PC-9 (cell line): Measurements from ENCODE around the gene MRPL40. TPM values are rescaled to one million over a fixed set of nuclear protein-coding genes. Genes with fewer than 3 reads are reported as not detected.

ENCODE experiments used
- BruUV-seq: library from RNA; stranded (reverse); fragments of 400-500 nt; replicated peaks from 2 replicates; lab custom pipeline; 2021; lab: Mats Ljungman, UMichigan
- CTCF ChIA-PET: fragments of 300-600 bp; sonication (Branson Sonifier 250); formaldehyde crosslinking; loops from one replicate; lab custom pipeline; 2022; ENCODE audit warnings: antibody characterized with exemption; lab: Charles Lee
- POLR2A ChIA-PET: fragments of 300-600 bp; sonication (Branson Sonifier 250); formaldehyde crosslinking; loops from one replicate; lab custom pipeline; 2022; ENCODE audit warnings: antibody characterized with exemption; ENCODE audit not compliant: unreplicated experiment; lab: Charles Lee
- DNase-seq, 2 experiments: peaks; one replicate each; pipeline versions ENCODE4 v3.0.0 to v3.0.0-alpha.2; 2015 to 2022; ENCODE audit warnings: mixed read lengths in 1 of 2
- H2AFZ ChIP-seq: fragments of 200-600 bp; sonication (generic); 2 replicates; pipeline ENCODE4 v1.8.1; 2017; ENCODE audit warnings: antibody characterized with exemption
- H3F3A ChIP-seq: fragments of 200-600 bp; sonication (generic); 2 replicates; pipeline ENCODE4 v1.8.1; 2017; ENCODE audit warnings: antibody characterized with exemption, mild to moderate bottlenecking, low read depth; ENCODE audit not compliant: insufficient read depth
- H3K27ac ChIP-seq: fragments of 200-600 bp; sonication (generic); 2 replicates; pipeline ENCODE4 v1.6.1; 2016; ENCODE audit warnings: mixed run types
- H3K27me3 ChIP-seq: fragments of 200-600 bp; sonication (generic); 2 replicates; pipeline ENCODE4 v1.6.1; 2016; ENCODE audit warnings: low read depth, mixed run types; ENCODE audit not compliant: insufficient read depth
- H3K36me3 ChIP-seq: fragments of 200-600 bp; sonication (generic); 2 replicates; pipeline ENCODE4 v1.6.1; 2016; ENCODE audit warnings: low read depth, mixed run types
- H3K4me1 ChIP-seq: fragments of 200-600 bp; sonication (generic); replicated peaks from 2 replicates; pipeline ENCODE4 v1.6.1; 2016; ENCODE audit warnings: mixed run types; ENCODE audit not compliant: insufficient read depth
- H3K4me2 ChIP-seq: fragments of 200-600 bp; sonication (generic); 2 replicates; pipeline ENCODE4 v1.6.1; 2017; ENCODE audit warnings: mixed run types
- H3K4me3 ChIP-seq: fragments of 200-600 bp; sonication (generic); 2 replicates; pipeline ENCODE4 v1.6.1; 2016; ENCODE audit warnings: mixed run types
- H3K79me2 ChIP-seq: fragments of 200-600 bp; sonication (generic); 2 replicates; pipeline ENCODE4 v1.6.1; 2017; ENCODE audit warnings: low read depth, mixed run types
- H3K9me2 ChIP-seq: fragments of 200-600 bp; sonication (generic); 2 replicates; pipeline ENCODE4 v1.8.1; 2017; ENCODE audit warnings: mild to moderate bottlenecking; ENCODE audit not compliant: insufficient read depth
- H3K9me3 ChIP-seq: fragments of 200-600 bp; sonication (generic); 2 replicates; pipeline ENCODE4 v1.8.1; 2016; ENCODE audit warnings: low read depth; ENCODE audit not compliant: insufficient read depth
- H4K20me1 ChIP-seq: fragments of 200-600 bp; sonication (generic); 2 replicates; pipeline ENCODE4 v1.8.1; 2017; ENCODE audit not compliant: insufficient read depth
- EZH2 ChIP-seq: fragments of 200-600 bp; sonication (generic); IDR thresholded peaks from 2 replicates; pipeline ENCODE4 v1.8.0; 2017; ENCODE audit warnings: antibody characterized with exemption, low read depth
- intact Hi-C: fragments of 100-400 bp; cut with micrococcal nuclease; formaldehyde crosslinking; loops from one replicate; pipeline ENCODE4 v1.10.0; 2022; ENCODE audit not compliant: unreplicated experiment
- total RNA-seq: library from RNA; stranded (reverse); gene quantifications from 2 replicates; pipeline ENCODE4 v1.2.3, GENCODE V29; 2021
- TF ChIP-seq, protein P1 (sequence below): fragments of 200-600 bp; sonication (generic); conservative IDR thresholded peaks from 2 replicates; pipeline ENCODE4 v1.6.1; 2017; ENCODE audit warnings: mixed run types, antibody characterized with exemption, mild to moderate bottlenecking, moderate library complexity

Gene MRPL40
- total RNA-seq, 1 experiment from 2014 or later: 25.1 TPM

GRCh38 chr22:19482297-19482696, 50.0 kb downstream of the MRPL40 start:
- Histone ChIP-seq H3K4me3 (no peak overlapping the region), H3K27me3 (no peaks in the 10 kb centered on the region), H4K20me1 (peaks cover 9% of the 10 kb centered on the region), H3K9me2 (no peaks in the 10 kb centered on the region), H2AFZ (no peak overlapping the region), H3F3A (no peaks in the 10 kb centered on the region), H3K36me3 (no peaks in the 10 kb centered on the region), H3K79me2 (peaks cover 25% of the 10 kb centered on the region), H3K4me1 (peaks cover 12% of the 10 kb centered on the region), H3K9me3 (no peaks in the 10 kb centered on the region), H3K4me2 (no peak overlapping the region), H3K27ac (no peak overlapping the region)
- DNase-seq: no peak
- ChIA-PET POLR2A (no interaction called here), CTCF (no interaction called here)
- BruUV-seq: no TSS peak
- TF ChIP-seq, protein P1, sequence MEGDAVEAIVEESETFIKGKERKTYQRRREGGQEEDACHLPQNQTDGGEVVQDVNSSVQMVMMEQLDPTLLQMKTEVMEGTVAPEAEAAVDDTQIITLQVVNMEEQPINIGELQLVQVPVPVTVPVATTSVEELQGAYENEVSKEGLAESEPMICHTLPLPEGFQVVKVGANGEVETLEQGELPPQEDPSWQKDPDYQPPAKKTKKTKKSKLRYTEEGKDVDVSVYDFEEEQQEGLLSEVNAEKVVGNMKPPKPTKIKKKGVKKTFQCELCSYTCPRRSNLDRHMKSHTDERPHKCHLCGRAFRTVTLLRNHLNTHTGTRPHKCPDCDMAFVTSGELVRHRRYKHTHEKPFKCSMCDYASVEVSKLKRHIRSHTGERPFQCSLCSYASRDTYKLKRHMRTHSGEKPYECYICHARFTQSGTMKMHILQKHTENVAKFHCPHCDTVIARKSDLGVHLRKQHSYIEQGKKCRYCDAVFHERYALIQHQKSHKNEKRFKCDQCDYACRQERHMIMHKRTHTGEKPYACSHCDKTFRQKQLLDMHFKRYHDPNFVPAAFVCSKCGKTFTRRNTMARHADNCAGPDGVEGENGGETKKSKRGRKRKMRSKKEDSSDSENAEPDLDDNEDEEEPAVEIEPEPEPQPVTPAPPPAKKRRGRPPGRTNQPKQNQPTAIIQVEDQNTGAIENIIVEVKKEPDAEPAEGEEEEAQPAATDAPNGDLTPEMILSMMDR: no peak
- TF ChIP-seq EZH2: no peak
- intact Hi-C loops: no loop called here

DNA sequence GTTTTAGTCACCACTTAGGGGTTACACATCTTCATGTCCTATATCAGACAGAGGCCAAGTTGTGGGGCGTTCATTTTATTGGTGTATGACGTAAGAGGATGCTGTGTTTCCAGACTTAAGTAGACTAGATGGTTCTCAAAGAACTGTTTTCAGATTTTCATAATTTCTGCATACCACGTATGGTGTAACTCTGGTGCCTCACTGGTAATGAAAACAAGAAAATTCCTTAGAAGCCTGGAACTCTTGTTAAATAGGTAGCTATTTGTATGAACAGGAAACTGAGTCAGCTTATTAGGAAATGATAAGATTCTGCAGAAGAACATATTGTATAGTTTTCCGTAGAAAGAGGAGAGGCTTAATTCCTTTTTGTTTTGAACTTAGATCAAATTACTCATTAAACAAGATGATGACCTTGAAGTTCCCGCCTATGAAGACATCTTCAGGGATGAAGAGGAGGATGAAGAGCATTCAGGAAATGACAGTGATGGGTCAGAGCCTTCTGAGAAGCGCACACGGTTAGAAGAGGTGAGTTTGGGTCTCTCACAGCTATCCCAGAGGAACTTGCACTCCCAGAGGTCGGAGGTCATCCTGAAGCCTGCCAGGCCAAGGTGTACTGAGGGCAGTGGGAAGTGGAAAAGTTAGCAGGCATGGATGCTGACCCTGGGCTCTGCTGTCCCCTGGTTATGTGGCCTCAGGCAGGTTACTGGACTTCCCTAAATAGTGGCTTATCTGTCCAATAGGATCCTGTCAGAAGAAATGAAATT, 51.3 kb downstream of the MRPL40 start:
- no TSS peak for BruUV-seq
- intact Hi-C loops: no loop called here

More for the DNA sequence above, 51.3 kb downstream of the MRPL40 start:
- ChIA-PET CTCF (no interaction called here), POLR2A (no interaction called here)
- peaks cover 8% of the 10 kb centered on the region for H3K4me1 ChIP-seq
- H3K9me3 ChIP-seq: no peaks in the 10 kb centered on the region
- no peaks in the 10 kb centered on the region for H4K20me1 ChIP-seq
- no peak overlapping the region for H3K27ac ChIP-seq
- no peak overlapping the region for H3K4me2 ChIP-seq
- H3K27me3 ChIP-seq: no peaks in the 10 kb centered on the region
- H3K36me3 ChIP-seq: no peaks in the 10 kb centered on the region
- H3F3A ChIP-seq: no peaks in the 10 kb centered on the region
- TF ChIP-seq, protein P1: no peak
- TF ChIP-seq EZH2: no peak
- H3K4me3 ChIP-seq: no peak overlapping the region
- H3K9me2 ChIP-seq: no peaks in the 10 kb centered on the region
- DNase-seq: no peak
- H2AFZ ChIP-seq: no peak overlapping the region
- peaks cover 11% of the 10 kb centered on the region for H3K79me2 ChIP-seq

Other genes with a start within 250 kb of the MRPL40 start
- gene CLTCL1, start 140.8 kb upstream of the MRPL40 start, total RNA-seq: 6.6 and 7.2 TPM in 2 replicates
- 13.7 and 19.2 TPM in 2 replicates for gene HIRA, start 812 bp upstream of the MRPL40 start, total RNA-seq
- gene C22orf39, start 15.2 kb downstream of the MRPL40 start, total RNA-seq: 12.3 and 14.2 TPM in 2 replicates
- 41.6 and 66.9 TPM in 2 replicates for gene UFD1, start 46.6 kb downstream of the MRPL40 start, total RNA-seq
- 27.5 and 29.1 TPM in 2 replicates for gene CDC45, start 47.4 kb downstream of the MRPL40 start, total RNA-seq
- not detected in 2 replicates for gene CLDN5, start 91.9 kb downstream of the MRPL40 start, total RNA-seq